GM12864 (cell line): ENCODE data around the gene PIK3C3.

ENCODE experiments used
- DNase-seq: peaks from one replicate; pipeline ENCODE4 v3.0.0-alpha.2; 2011; ENCODE audit warnings: low read depth
- H3K4me3 ChIP-seq: 2 replicates; pipeline ENCODE4 v1.5.1; 2011; ENCODE audit warnings: mild to moderate bottlenecking, low read depth, low read length, control low read depth
- TF ChIP-seq, protein P1 (sequence below): IDR thresholded peaks from 2 replicates; pipeline ENCODE4 v1.5.1; 2011; ENCODE audit warnings: low read depth, mild to moderate bottlenecking, moderate library complexity, low read length, control low read depth, inconsistent platforms; ENCODE audit errors: missing control alignments

The PIK3C3 gene

DNA sequence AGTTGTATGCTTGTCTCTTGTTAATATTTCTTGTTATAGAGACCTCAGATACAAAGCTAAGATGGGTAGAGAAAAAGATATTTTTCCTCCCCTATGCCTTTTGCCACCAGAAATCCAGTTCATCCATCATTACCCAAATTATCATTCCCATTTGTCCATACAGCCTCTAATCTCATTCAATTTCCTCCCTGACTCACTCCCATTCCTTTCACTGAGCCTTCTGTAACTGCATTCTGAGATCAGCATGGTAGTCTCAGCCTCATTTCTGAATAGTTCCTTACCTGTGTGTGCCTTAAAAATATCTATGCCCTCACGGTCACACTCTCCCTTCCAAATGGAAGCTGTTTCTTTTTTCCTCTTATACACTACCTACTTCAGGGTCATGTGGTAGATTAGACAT lies 15.7 kb upstream of the PIK3C3 start:
- DNase-seq = no peak
- H3K4me3 ChIP-seq = no peak overlapping the region
- TF ChIP-seq, protein P1, sequence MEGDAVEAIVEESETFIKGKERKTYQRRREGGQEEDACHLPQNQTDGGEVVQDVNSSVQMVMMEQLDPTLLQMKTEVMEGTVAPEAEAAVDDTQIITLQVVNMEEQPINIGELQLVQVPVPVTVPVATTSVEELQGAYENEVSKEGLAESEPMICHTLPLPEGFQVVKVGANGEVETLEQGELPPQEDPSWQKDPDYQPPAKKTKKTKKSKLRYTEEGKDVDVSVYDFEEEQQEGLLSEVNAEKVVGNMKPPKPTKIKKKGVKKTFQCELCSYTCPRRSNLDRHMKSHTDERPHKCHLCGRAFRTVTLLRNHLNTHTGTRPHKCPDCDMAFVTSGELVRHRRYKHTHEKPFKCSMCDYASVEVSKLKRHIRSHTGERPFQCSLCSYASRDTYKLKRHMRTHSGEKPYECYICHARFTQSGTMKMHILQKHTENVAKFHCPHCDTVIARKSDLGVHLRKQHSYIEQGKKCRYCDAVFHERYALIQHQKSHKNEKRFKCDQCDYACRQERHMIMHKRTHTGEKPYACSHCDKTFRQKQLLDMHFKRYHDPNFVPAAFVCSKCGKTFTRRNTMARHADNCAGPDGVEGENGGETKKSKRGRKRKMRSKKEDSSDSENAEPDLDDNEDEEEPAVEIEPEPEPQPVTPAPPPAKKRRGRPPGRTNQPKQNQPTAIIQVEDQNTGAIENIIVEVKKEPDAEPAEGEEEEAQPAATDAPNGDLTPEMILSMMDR = no peak

DNA sequence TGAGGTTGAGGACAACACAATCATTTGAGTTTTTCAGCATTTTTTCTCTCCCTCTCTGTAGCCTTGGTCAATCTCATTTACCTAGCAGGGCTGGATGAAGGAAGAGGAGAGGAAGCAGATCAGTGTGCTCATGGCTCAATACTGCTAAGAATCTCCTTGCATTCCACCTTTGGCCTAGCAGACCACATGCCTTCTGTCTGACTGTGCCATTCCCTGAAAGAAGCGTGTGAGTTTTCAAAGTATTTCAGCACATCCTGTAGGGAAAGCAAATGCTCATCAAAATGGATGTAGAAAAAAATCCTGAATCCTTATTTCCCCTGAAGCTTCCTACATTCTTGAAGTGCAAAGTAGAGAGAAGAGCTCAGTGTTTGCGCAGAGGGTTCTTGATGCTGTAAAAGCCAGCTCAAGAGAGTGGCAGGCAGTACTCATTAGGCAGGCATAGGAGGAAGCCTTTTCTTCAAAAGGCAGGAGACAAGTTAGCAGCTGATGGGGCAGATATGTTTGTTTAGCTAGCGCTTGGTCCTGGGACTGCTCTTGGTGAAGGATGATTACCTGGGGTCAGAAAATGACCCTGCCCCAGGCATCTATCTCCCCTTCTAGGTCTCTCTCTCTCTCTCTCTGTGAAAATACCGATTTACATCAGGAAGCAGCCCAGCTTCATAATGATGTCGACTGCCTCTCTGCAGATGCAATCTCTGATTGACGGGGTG lies 14.4 kb upstream of the PIK3C3 start:
- no peak overlapping the region for H3K4me3 ChIP-seq
- DNase-seq = no peak
- TF ChIP-seq, protein P1 = no peak

DNA sequence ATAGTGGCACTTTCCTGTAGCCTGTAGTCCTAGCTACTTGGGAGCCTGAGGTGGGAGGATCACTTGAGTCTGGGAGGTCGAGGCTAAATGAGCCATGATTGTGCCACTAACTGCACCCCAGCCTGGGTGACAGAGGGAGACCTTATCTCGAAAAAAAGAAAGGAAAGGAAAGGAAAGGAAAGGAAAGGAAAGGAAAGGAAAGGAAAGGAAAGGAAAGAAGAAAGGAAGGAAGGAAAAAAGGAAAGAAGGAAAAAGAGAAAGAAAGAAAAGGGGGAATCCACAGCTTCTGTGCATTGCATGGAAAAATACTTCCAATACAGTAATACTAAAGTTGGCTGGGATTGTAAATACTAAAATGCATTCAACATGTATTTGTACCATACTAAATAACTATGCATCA lies 12.8 kb upstream of the PIK3C3 start:
- TF ChIP-seq, protein P1 = no peak
- no peak for DNase-seq
- H3K4me3 ChIP-seq = no peak overlapping the region

DNA sequence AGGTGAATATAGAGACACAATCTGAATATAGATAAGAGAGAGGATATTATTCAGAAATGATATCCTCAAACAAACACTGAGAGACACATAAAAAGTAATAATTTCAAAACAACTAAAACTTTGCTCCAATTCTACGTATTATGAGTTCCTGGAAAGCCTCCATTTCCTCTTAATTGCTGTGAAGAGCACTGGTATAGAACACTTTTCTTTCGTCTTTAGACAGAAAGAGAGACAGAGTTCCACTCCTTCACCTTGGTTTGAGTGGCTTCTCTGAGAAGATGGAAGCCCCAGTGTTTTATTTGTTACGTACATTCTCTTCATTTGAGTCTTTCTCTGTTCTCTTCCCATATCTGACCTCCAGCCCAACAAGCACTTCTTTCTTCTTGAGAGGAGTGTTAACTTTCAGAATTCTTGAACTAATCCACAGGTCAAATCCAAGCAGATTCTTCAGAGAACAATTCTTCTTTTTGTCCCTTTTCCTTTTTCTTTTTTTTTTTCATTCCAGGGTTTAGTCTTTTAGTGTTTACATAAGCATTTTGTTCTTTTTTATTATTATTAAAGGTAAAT lies 6.4 kb upstream of the PIK3C3 start:
- H3K4me3 ChIP-seq = no peak overlapping the region
- TF ChIP-seq, protein P1 = no peak
- DNase-seq = no peak

DNA sequence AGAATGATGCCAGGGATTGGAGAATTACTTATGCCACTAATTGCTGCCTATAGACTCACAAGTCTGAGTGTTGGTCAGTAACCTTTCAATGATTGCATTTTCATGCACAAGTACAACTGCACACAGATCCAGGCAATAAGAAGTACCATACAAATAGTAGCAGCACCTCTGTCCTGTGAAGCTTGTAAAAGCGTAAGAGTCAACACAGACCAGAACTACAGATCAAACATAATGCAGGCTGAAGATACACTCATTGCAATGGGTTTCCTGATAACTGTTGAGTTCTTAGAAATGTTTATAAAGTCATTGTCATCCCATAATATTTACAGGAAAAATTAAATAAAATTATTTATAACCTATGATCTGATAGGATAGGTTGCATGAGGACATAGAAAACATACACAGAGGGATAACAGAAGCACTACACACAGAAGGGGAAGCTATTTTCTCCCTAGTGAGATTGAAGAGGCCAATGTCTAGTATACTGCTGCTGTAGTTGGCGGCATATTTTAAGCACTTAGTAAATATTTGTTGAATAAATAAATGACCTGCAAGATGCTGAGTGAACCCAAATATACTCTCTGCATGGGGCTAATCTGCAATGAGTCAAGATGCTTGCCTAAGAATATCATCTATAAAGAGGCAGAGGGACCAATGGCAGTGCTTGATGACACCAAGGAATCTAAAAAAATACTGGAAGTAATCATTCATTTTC lies 5.7 kb upstream of the PIK3C3 start:
- H3K4me3 ChIP-seq = no peak overlapping the region
- TF ChIP-seq, protein P1 = no peak
- DNase-seq = no peak

DNA sequence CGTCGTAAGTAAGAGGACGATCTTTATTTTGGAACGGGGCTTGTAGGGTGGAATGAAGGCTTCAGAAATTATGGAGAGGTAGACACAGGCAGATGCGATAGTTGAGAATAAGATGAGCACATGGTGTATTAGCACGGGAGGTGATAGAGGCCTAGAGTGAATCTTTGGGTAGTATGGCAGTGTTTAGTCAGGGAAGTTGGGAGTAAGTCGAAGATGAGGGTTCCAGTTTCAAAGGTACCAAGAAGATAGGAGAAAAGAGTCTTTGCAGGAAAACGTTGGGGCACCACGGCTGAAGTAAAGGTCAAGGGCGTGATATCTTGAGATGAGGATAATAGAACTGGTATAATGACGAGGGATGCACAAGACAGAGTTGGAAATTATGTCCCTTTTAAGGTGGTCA lies 654 bp downstream of the PIK3C3 start:
- TF ChIP-seq, protein P1 = no peak
- peak overlapping the region; percentile 71 for H3K4me3 ChIP-seq
- no peak for DNase-seq

DNA sequence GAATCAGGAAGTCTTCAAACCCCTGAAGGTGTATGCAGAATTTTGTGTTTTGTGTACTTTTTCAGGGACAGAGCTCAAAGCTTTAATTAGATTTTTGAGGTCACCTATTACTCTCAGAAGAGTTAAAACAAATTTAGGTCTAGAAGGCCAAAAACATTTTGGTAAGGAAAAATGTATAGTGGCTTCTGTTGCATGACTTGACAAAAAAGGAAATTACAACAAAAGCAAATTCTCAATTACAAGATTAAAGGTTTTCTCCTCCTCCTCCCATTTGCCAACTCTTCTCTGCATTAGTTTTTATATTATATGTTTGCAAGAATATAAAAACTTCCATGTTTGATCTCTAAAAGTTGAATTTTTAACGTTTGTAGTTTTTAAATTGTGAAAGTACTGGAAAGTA lies 4.0 kb downstream of the PIK3C3 start:
- no peak for DNase-seq
- TF ChIP-seq, protein P1 = no peak
- H3K4me3 ChIP-seq = no peak overlapping the region
